Keratinocyte (primary cell): ENCODE data around the gene AP4B1.

Source experiments
- CTCF ChIP-seq, 3 experiments: IDR thresholded peaks in 1 of 3; conservative IDR thresholded peaks in 1 of 3; optimal IDR thresholded peaks in 1 of 3; 2 replicates in 2 of 3; 3 replicates in 1 of 3; pipeline versions ENCODE3 to v1.5.1; 2011; ENCODE audit warnings: low read length in 3 of 3, mild to moderate bottlenecking in 3 of 3, moderate library complexity in 2 of 3, control low read depth in 1 of 3, inconsistent platforms in 1 of 3; ENCODE audit not compliant: insufficient read depth in 2 of 3; ENCODE audit errors: extremely low read depth in 1 of 3
- EZH2 ChIP-seq: IDR thresholded peaks from one replicate; pipeline ENCODE4 v1.6.1; 2012; ENCODE audit warnings: inconsistent platforms, mild to moderate bottlenecking, low read length, moderate library complexity

GRCh38 chr1:113940365-113941244, 36.0 kb upstream of the AP4B1 start:
- TF ChIP-seq CTCF (optimal IDR thresholded peaks at IDR 0.05 in 1 of 3, IDR thresholded peaks at IDR 0.05 in 1 of 3, conservative IDR thresholded peaks at IDR 0.05 in 1 of 3; ENCODE audit: extremely low read depth in 1 of 3, insufficient read depth in 2 of 3, low read length in 3 of 3) (no peak), EZH2 (no peak)
